Amniotic stem cell (primary cell): ENCODE data around the gene KRT72.

Experiments
- DNase-seq: peaks from one replicate; lab custom pipeline; 2025; lab: John Stamatoyannopoulos, UW

The KRT72 gene

GRCh38 chr12:52630008-52630500 lies 28.8 kb upstream of the KRT72 start:
- DNase-seq, result no peak

- DNase-seq, result no peak
These were observed 28.2 kb upstream of the KRT72 start for GRCh38 chr12:52629281-52630007.

- no peak for DNase-seq
These were observed 27.6 kb upstream of the KRT72 start for GRCh38 chr12:52628841-52629240.

GRCh38 chr12:52628111-52628507 lies 26.8 kb upstream of the KRT72 start:
- DNase-seq, result no peak

- DNase-seq, result no peak
These were observed 26.3 kb upstream of the KRT72 start for GRCh38 chr12:52627395-52628110.

GRCh38 chr12:52622349-52622748 lies 21.1 kb upstream of the KRT72 start:
- no peak for DNase-seq

GRCh38 chr12:52618866-52619265 lies 17.6 kb upstream of the KRT72 start:
- no peak for DNase-seq

- no peak for DNase-seq
These were observed 17.0 kb upstream of the KRT72 start, which contains the start of gene KRT73 for GRCh38 chr12:52618216-52618615. TSS of gene KRT73 (minus strand) at chr12:52618559. CDS start at chr12:52618524, 35 bp downstream.

- DNase-seq, result no peak
These were observed 16.1 kb upstream of the KRT72 start for GRCh38 chr12:52617403-52617785.

- DNase-seq, result no peak
These were observed 15.6 kb upstream of the KRT72 start for GRCh38 chr12:52616680-52617402.

- DNase-seq, result no peak
These were observed 14.6 kb upstream of the KRT72 start for GRCh38 chr12:52615912-52616311.

GRCh38 chr12:52615208-52615868 lies 14.1 kb upstream of the KRT72 start:
- no peak for DNase-seq

- DNase-seq, result no peak
These were observed 13.3 kb upstream of the KRT72 start for GRCh38 chr12:52614381-52615207.

GRCh38 chr12:52613384-52614030 lies 12.2 kb upstream of the KRT72 start:
- DNase-seq, result no peak

GRCh38 chr12:52612431-52613383 lies 11.4 kb upstream of the KRT72 start:
- DNase-seq, result no peak

GRCh38 chr12:52611080-52611468 lies 9.8 kb upstream of the KRT72 start:
- DNase-seq, result no peak

GRCh38 chr12:52608826-52609630 lies 7.8 kb upstream of the KRT72 start:
- no peak for DNase-seq

GRCh38 chr12:52608161-52608560 lies 6.9 kb upstream of the KRT72 start:
- DNase-seq, result no peak

- DNase-seq, result no peak
These were observed 6.1 kb upstream of the KRT72 start for GRCh38 chr12:52607314-52607713.
